Esophagus muscularis mucosa (tissue), 4 donors: ENCODE data around the gene KLF6. TPM values are rescaled to one million over a fixed set of nuclear protein-coding genes. Genes with fewer than 3 reads are reported as not detected.
"Not testable (repeated sequence)": the region's sequence is repeated elsewhere in the genome, so short reads cannot be mapped to it uniquely, and the experiment has no call there.

Experiments used
- DNase-seq: peaks from one replicate; pipeline ENCODE4 v3.0.0-alpha.2; 2017; ENCODE audit errors: extremely low spot score
- H3K27ac ChIP-seq, 4 donors: fragments of 200-600 bp; sonication (generic); replicated peaks in 1 of 4; 1 replicate in 3 of 4; 2 replicates in 1 of 4; pipeline ENCODE4 v1.5.1; 2016 to 2019; ENCODE audit warnings: mild to moderate bottlenecking in 1 of 4
- H3K27me3 ChIP-seq, 4 donors: fragments of 200-600 bp; sonication (generic); one replicate each; pipeline versions ENCODE4 v1.5.1 to v1.6.0; 2016 to 2019
- H3K36me3 ChIP-seq, 4 donors: fragments of 200-600 bp; sonication (generic); one replicate each; pipeline ENCODE4 v1.5.1; 2016 to 2019
- H3K4me1 ChIP-seq, 4 donors: fragments of 200-600 bp; sonication (generic); one replicate each; pipeline ENCODE4 v1.5.1; 2016 to 2019
- H3K4me3 ChIP-seq, 4 donors: fragments of 200-600 bp; sonication (generic); 1 replicate in 2 of 4; 2 replicates in 2 of 4; pipeline ENCODE4 v1.5.1; 2016 to 2019; ENCODE audit warnings: mild to moderate bottlenecking in 4 of 4, moderate library complexity in 1 of 4
- H3K9me3 ChIP-seq, 4 donors: fragments of 200-600 bp; sonication (generic); 1 replicate in 3 of 4; 2 replicates in 1 of 4; pipeline ENCODE4 v1.5.1; 2016 to 2019
- EP300 ChIP-seq: sonication (generic); formaldehyde crosslinking; IDR thresholded peaks from one replicate; pipeline ENCODE4 v1.6.1; 2017; ENCODE audit warnings: antibody characterized with exemption
- POLR2A ChIP-seq: fragments of 450-650 bp; IDR thresholded peaks from one replicate; pipeline ENCODE4 v1.6.1; 2017; ENCODE audit warnings: antibody characterized with exemption, moderate library complexity, mild to moderate bottlenecking, low read depth
- POLR2AphosphoS5 ChIP-seq, 2 donors: sonication (generic); formaldehyde crosslinking; IDR thresholded peaks; one replicate each; pipeline ENCODE4 v1.6.1; 2017; ENCODE audit warnings: antibody characterized with exemption in 2 of 2
- WGBS: methylation state at CpG from one replicate; pipeline ENCODE4 v1.1.5; 2018; 5-methylcytosine and 5-hydroxymethylcytosine counted together
- intact Hi-C: fragments of 100-400 bp; cut with DNase I; formaldehyde crosslinking; loops from one replicate; pipeline ENCODE4 v1.15.1; 2023
- total RNA-seq, 4 donors: library from RNA; depleted of rRNA; stranded (reverse); fragments of >200 nt; gene quantifications; one replicate each; pipeline versions ENCODE4 v1.1.0 to v1.2.1, GENCODE V29; 2016
- TF ChIP-seq, protein P1 (sequence below), 3 experiments: fragments of 200-600 bp in 2 of 3; fragments of 450-650 bp in 1 of 3; sonication (generic) in 2 of 3; IDR thresholded peaks; one replicate each; pipeline ENCODE4 v1.5.1; 2017 to 2019; ENCODE audit warnings: antibody characterized with exemption in 3 of 3, mild to moderate bottlenecking in 2 of 3, moderate library complexity in 1 of 3

KLF6 gene
- total RNA-seq, 4 donors from 2014 or later: 114 to 145 (median 123) TPM

DNA sequence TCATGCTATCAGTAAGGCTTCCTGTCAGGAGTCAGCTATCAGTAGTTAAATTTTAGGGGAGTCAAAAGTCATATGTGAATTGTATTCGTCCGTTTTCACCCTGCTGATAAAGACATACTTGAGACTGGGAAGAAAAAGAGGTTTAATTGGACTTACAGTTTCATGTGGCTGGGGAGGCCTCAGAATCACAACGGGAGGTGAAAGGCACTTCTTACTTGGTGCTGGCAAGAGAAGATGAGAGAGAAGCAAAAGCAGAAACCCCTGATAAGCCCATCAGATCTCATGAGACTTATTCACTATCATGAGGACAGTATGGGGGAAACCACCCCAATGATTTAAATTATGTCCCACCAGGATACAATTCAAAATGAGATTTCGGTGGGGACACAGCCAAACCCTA is 47.1 kb downstream of the KLF6 start:
- peak; percentile 29 for DNase-seq
- intact Hi-C loops: no loop called here
- Histone ChIP-seq H3K27me3 (no peaks in the 10 kb centered on the region), H3K36me3 (no peaks in the 10 kb centered on the region), H3K9me3 (no peaks in the 10 kb centered on the region), H3K4me3 (no peak overlapping the region), H3K27ac (no peak overlapping the region), H3K4me1 (peaks cover 0 to 7% (median 3%) of the 10 kb centered on the region in 4 donors)
- TF ChIP-seq POLR2A: no peak
- TF ChIP-seq EP300: no peak
- TF ChIP-seq POLR2AphosphoS5 (IDR thresholded peaks at IDR 0.05): no peak
- 90% methylated on average over 4 of the region's 4 CpGs for WGBS

DNA sequence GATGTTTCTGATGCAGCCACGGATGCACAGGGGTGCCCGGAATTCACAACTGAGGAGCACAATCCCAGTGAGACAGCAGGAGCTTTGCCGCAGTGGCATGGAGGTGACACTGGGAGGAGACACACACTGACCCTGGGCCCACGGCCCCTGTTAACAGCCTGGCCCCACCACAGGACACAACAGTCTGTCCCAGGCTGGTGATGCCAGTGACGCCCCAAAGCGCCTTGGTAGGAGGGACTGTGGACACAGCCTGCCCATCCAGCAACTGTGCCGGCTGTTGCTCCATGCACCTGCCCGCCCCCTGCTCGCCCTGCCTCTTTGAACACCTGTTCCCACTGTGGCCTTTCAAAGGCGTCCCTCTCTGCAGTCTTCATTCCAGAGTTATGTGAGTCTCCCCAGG is 49.8 kb downstream of the KLF6 start:
- TF ChIP-seq EP300: no peak
- TF ChIP-seq, protein P1, sequence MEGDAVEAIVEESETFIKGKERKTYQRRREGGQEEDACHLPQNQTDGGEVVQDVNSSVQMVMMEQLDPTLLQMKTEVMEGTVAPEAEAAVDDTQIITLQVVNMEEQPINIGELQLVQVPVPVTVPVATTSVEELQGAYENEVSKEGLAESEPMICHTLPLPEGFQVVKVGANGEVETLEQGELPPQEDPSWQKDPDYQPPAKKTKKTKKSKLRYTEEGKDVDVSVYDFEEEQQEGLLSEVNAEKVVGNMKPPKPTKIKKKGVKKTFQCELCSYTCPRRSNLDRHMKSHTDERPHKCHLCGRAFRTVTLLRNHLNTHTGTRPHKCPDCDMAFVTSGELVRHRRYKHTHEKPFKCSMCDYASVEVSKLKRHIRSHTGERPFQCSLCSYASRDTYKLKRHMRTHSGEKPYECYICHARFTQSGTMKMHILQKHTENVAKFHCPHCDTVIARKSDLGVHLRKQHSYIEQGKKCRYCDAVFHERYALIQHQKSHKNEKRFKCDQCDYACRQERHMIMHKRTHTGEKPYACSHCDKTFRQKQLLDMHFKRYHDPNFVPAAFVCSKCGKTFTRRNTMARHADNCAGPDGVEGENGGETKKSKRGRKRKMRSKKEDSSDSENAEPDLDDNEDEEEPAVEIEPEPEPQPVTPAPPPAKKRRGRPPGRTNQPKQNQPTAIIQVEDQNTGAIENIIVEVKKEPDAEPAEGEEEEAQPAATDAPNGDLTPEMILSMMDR (IDR thresholded peaks at IDR 0.05): peak in 1 of 3 experiments; percentile 4
- TF ChIP-seq POLR2A: no peak
- TF ChIP-seq POLR2AphosphoS5 (IDR thresholded peaks at IDR 0.05): no peak
- H3K36me3 ChIP-seq: no peaks in the 10 kb centered on the region
- H3K4me3 ChIP-seq: no peak overlapping the region
- intact Hi-C loops: no loop called here
- no peaks in the 10 kb centered on the region for H3K27me3 ChIP-seq
- no peak for DNase-seq
- H3K9me3 ChIP-seq: no peaks in the 10 kb centered on the region
- H3K4me1 ChIP-seq: no peaks in the 10 kb centered on the region
- no peak overlapping the region for H3K27ac ChIP-seq
- 87% methylated on average over 7 of the region's 10 CpGs for WGBS

DNA sequence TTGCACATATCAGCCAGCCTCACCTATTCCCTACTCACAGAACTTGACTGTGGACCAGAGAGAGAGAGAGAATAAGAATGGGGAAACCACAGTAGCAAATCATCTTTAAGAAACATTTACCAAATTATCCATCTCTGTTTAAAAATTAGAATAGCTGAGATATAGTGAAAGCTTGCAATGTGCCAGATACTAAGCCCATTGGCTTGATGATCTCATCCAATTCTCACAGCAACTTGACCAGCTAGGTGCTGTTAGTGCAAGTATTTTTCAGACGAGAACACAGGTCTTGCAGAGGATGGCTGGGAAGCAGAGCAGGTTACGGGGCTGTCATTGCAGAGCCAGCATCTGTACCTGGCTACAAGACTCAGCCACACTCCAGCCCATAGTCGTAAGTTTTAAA is 50.9 kb downstream of the KLF6 start:
- no peak overlapping the region for H3K4me3 ChIP-seq
- WGBS: 89% methylated on average over 3 of the region's 3 CpGs
- TF ChIP-seq POLR2A: no peak
- TF ChIP-seq, protein P1 (IDR thresholded peaks at IDR 0.05): no peak
- H3K4me1 ChIP-seq: no peaks in the 10 kb centered on the region
- H3K36me3 ChIP-seq: no peaks in the 10 kb centered on the region
- no peaks in the 10 kb centered on the region for H3K9me3 ChIP-seq
- H3K27ac ChIP-seq: no peak overlapping the region
- DNase-seq: peak; percentile 55
- intact Hi-C loops: no loop called here
- H3K27me3 ChIP-seq: no peaks in the 10 kb centered on the region

DNA sequence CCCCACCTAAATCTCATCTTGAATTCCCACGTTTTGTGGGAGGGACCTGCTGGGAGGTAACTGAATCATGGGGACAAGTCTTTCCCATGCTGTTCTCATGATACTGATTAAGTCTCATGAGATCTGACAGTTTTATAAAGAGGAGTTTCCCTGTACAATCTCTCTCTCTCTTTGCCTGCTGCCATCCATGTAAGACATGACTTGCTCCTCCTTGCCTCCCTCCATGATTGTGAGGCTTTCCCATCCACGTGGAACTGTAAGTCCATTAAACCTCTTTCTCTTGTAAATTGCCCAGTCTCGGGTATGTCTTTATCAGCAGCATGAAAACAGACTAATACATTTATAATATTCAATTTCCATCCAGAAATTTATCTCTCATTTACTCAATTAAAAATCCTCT is 52.8 kb downstream of the KLF6 start:
- H3K4me3 ChIP-seq, intact Hi-C loops, H3K27ac ChIP-seq, H3K36me3 ChIP-seq, H3K27me3 ChIP-seq, H3K9me3 ChIP-seq, H3K4me1 ChIP-seq, DNase-seq: not testable (repeated sequence)
- WGBS: 89% methylated on average over 3 of the region's 3 CpGs

DNA sequence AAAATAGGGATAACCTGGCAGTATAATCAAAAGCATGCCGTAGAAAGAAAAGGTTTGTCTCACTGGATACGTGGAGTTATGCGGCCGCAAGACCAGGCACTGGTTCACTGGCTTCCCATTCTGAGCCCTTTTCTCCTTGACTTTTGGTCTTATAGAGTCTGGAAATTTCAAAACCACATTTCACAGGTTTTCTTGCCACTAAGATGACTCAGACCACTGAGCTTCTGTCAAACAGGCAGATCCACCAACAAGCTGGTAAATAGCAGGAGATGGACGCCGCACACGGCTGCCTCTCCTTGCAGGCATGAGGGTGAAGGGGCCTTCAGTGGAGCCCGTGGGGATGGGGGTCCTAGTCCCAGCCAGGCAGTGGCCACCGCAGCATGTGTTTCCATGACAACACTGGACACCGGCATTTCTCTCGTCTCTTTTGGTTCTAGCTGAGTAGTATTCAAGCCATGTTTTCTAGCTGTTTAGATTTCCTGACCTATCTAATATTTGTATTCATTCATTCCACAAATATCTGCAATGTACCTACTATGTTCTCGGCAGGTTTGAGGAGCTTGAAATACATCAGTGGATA is 55.5 kb downstream of the KLF6 start:
- TF ChIP-seq POLR2AphosphoS5 (IDR thresholded peaks at IDR 0.05) (no peak), POLR2A (no peak), EP300 (no peak)
- TF ChIP-seq, protein P1 (IDR thresholded peaks at IDR 0.05): no peak
- no peaks in the 10 kb centered on the region for H3K27me3 ChIP-seq
- H3K4me3 ChIP-seq: no peak overlapping the region
- H3K4me1 ChIP-seq: no peaks in the 10 kb centered on the region
- no peak for DNase-seq
- H3K36me3 ChIP-seq: no peaks in the 10 kb centered on the region
- no peaks in the 10 kb centered on the region for H3K9me3 ChIP-seq
- intact Hi-C loops: no loop called here
- WGBS: 90% methylated on average over 12 of the region's 12 CpGs
- no peak overlapping the region for H3K27ac ChIP-seq

DNA sequence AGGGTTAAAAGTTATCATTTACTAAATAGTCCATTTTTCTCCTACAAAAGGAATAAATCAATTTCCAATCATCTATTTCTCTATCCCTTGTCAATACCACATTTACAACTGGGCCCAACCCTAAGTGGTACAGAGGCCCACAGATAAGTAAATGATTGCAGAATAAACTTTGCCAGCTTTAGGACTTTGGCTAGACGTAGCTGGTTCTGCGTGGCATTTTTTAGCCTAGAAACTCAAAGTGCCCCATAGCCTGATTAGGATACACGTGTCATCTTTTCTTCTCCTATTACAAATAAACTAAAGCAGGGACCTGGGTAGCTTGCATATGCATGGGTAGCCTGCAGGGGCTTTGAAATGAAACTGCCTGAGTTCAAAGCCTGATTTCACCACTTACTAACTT is 56.4 kb downstream of the KLF6 start:
- TF ChIP-seq EP300 (no peak), POLR2AphosphoS5 (IDR thresholded peaks at IDR 0.05) (no peak), POLR2A (no peak)
- TF ChIP-seq, protein P1 (IDR thresholded peaks at IDR 0.05): no peak
- no peak overlapping the region for H3K27ac ChIP-seq
- H3K27me3 ChIP-seq: no peaks in the 10 kb centered on the region
- H3K4me1 ChIP-seq: no peaks in the 10 kb centered on the region
- WGBS: 92% methylated on average over 3 of the region's 3 CpGs
- no peak for DNase-seq
- H3K4me3 ChIP-seq: no peak overlapping the region
- no peaks in the 10 kb centered on the region for H3K9me3 ChIP-seq
- H3K36me3 ChIP-seq: no peaks in the 10 kb centered on the region
- intact Hi-C loops: no loop called here
